Tibial artery (tissue), 4 donors: ENCODE results near the gene CAT.

Experiments used
- DNase-seq, 2 donors: peaks; one replicate each; pipeline ENCODE4 v3.0.0-alpha.2; 2019
- H3K27ac ChIP-seq, 2 donors: fragments of 200-600 bp; sonication (generic) in 1 of 2; 1 replicate in 1 of 2; 2 replicates in 1 of 2; pipeline ENCODE4 v1.5.1; 2018 to 2019; ENCODE audit warnings: mild to moderate bottlenecking in 1 of 2
- H3K27me3 ChIP-seq, 2 donors: fragments of 200-600 bp; sonication (generic) in 1 of 2; one replicate each; pipeline versions ENCODE4 v1.5.1 to v1.6.0; 2016 to 2019
- H3K36me3 ChIP-seq, 3 donors: fragments of 200-600 bp; sonication (generic) in 2 of 3; one replicate each; pipeline ENCODE4 v1.5.1; 2016 to 2019; ENCODE audit warnings: mild to moderate bottlenecking in 2 of 3
- H3K4me1 ChIP-seq, 4 donors: fragments of 200-600 bp; sonication (generic) in 2 of 4; 1 replicate in 3 of 4; 2 replicates in 1 of 4; pipeline ENCODE4 v1.5.1; 2016 to 2019
- H3K4me3 ChIP-seq, 2 donors: fragments of 200-600 bp; sonication (generic) in 1 of 2; 1 replicate in 1 of 2; 2 replicates in 1 of 2; pipeline ENCODE4 v1.5.1; 2018 to 2019; ENCODE audit warnings: mild to moderate bottlenecking in 2 of 2
- H3K9me3 ChIP-seq, 3 donors: fragments of 200-600 bp; sonication (generic) in 1 of 3; one replicate each; pipeline ENCODE4 v1.5.1; 2016 to 2019
- intact Hi-C: fragments of 100-400 bp; cut with DNase I; formaldehyde crosslinking; loops from one replicate; pipeline ENCODE4 v1.15.0; 2023; ENCODE audit warnings: low total_unique reads
- TF ChIP-seq, protein P1 (sequence below), 2 experiments: fragments of 200-600 bp in 1 of 2; fragments of 450-650 bp in 1 of 2; IDR thresholded peaks; one replicate each; pipeline ENCODE4 v1.5.1; 2017 to 2019; ENCODE audit warnings: antibody characterized with exemption in 2 of 2, mild to moderate bottlenecking in 1 of 2, moderate library complexity in 1 of 2

CAT gene

DNA sequence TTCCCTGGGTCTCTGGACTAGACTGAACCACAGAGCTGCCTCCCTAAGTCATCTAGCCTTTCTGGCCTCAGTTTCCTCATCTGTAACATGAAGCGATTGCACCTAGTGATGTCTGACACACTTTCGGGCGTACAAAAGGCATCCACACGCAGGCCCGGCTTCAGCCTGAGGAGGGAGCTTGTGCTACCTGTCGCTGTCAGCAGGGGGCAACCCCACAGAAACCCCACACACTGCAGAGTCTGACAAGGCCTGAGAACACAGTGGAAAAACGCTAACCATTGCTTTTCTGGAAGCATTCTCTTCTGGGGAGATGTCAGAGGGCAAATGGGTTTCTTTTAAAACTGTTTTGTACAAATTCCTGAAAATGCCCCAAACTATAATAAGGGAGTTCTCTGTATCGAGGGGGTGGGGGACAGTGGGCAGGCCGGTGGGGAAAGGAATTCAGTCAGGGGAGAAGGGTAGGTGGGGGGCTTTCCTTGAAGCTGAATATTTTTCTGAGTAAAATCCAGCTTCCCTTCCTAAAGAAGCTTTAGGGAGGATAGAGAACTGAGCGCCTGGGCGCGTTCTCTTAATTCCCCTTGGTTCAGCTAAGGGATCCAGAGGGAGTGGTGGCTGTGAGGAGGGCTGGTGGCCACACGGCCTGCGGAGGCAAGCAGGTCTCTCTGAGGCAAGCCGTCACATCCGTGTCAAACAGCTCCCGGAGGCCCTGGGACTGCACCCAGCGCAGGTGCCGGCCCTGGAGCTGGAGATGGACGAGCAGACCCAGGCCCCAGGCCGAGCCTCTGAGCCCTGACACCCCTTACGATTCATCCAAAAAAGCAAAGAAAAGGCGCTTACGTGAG is 74.3 kb downstream of the CAT start:
- peak in 1 of 2 donors; percentile 28 for DNase-seq
- Histone ChIP-seq H3K27me3 (no peaks in the 10 kb centered on the region), H3K9me3 (no peaks in the 10 kb centered on the region)

DNA sequence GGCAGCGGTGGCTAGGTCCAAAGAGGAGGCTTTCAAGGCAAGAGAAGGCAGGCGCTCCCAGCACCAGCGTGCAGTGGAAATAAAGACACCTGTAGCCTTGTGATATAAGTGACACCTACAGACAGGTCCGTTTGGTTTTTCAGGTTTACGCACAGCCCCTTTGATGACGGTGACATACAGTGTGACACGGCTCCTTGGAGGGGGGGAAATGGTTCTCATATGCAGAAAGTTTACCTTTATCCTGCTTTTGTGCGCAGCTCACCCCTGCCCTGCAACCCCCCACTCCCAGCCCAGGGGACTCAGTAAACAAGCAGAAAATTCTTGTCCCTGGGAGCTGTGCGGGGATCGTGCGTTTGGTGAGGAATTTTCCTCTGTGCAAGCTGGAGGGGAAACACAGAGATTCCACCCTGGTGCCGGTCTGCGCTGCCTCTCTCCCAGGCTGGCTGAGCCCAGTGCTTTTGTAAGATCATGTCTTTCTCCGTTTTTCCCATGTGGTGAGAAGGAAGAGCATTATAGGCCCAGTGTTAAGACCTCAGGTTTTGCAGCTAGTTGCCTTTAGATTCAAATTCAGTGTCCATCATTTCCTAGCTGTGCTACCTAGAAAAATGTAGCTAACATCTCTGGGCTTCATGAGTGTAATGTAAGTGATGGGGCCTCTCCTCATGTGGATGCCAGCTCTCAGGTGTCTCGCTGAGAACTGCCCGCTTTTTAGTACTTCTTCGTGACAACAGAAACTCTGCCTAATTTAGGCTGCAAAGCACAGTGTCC is 75.1 kb downstream of the CAT start, which contains the start of gene ELF5:
TSS of gene ELF5 (minus strand) at position 113 of the 768 bp plus-strand sequence. CDS start 8,045 bp downstream, outside the sequence.
- intact Hi-C loops, result no loop called here
- H3K4me1 ChIP-seq, result no peaks in the 10 kb centered on the region
- H3K9me3 ChIP-seq, result no peaks in the 10 kb centered on the region
- H3K27me3 ChIP-seq, result no peaks in the 10 kb centered on the region
- DNase-seq, result no peak
- H3K4me3 ChIP-seq, result no peak within 1 kb of the TSS
- TF ChIP-seq, protein P1, sequence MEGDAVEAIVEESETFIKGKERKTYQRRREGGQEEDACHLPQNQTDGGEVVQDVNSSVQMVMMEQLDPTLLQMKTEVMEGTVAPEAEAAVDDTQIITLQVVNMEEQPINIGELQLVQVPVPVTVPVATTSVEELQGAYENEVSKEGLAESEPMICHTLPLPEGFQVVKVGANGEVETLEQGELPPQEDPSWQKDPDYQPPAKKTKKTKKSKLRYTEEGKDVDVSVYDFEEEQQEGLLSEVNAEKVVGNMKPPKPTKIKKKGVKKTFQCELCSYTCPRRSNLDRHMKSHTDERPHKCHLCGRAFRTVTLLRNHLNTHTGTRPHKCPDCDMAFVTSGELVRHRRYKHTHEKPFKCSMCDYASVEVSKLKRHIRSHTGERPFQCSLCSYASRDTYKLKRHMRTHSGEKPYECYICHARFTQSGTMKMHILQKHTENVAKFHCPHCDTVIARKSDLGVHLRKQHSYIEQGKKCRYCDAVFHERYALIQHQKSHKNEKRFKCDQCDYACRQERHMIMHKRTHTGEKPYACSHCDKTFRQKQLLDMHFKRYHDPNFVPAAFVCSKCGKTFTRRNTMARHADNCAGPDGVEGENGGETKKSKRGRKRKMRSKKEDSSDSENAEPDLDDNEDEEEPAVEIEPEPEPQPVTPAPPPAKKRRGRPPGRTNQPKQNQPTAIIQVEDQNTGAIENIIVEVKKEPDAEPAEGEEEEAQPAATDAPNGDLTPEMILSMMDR (IDR thresholded peaks at IDR 0.05), result no peak
- no peak within 1 kb of the TSS for H3K27ac ChIP-seq
- no peaks in the 10 kb centered on the region for H3K36me3 ChIP-seq

More for the DNA sequence above, 74.3 kb downstream of the CAT start:
- Histone ChIP-seq H3K27ac (no peak overlapping the region), H3K4me1 (no peaks in the 10 kb centered on the region), H3K4me3 (no peak overlapping the region), H3K36me3 (no peaks in the 10 kb centered on the region)
- intact Hi-C loops, result no loop called here
- TF ChIP-seq, protein P1 (IDR thresholded peaks at IDR 0.05), result peak; percentile 38 to 55

DNA sequence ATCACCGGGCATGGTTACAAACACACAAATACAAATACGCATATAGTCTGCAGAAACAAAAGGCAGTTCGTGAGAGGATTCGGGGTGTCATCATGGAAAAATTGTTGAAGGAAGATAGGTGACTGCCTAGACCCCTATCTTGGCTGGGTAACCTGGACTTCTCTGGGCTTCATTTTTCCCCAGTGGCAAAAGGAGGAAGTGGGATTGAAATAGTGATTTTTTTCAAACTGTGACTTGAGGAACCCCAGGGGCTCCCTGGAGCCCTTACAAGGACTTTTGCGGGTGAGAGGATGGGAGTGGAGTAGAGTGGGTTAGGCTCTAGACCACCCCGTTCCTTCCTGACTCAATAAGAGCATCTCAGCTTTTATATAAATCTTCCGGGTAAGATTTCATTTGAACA is 75.9 kb downstream of the CAT start:
- Histone ChIP-seq H3K4me3 (no peak overlapping the region), H3K9me3 (no peaks in the 10 kb centered on the region), H3K27ac (no peak overlapping the region), H3K27me3 (no peaks in the 10 kb centered on the region), H3K4me1 (no peaks in the 10 kb centered on the region), H3K36me3 (no peaks in the 10 kb centered on the region)
- no peak for DNase-seq
- intact Hi-C loops, result no loop called here
- TF ChIP-seq, protein P1 (IDR thresholded peaks at IDR 0.05), result no peak

DNA sequence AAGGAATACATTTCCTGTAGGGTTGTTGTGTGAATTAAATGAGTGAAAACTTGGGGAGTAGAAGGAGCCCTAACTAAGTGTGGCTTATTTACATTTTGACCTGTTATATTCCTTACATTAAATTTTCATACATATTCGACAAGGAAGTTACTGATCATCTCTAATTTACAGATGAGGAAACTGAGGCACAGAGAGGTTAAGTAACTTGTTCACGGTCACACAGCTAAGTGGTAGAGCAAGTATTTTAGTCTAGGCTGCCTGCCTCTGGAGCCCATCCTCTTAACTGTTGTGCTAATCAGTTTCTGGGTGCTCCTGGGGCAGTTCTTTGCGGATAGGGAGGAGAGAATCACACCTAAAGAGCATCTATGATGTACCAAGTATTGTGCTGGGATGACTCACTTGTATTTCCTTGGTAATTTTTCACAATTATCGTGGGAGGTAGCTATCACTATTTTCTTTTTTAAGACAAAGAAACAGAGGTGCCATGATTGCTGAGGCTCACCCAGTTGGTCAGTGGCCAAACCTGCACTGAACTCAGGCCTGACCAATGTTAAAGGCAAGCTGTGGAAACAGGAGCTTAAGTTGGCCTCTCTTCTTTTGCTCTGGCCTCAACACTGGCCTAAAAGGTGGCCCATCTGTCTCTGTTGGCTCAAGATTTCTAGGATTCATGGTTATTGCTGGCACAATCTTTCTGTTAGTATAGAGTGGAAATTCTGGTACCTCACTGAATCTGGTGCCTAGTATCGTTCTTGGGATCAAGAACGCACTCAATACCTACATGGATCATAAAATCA is 77.7 kb downstream of the CAT start:
- Histone ChIP-seq H3K4me1 (no peaks in the 10 kb centered on the region), H3K27ac (no peak overlapping the region), H3K36me3 (no peaks in the 10 kb centered on the region), H3K4me3 (no peak overlapping the region), H3K27me3 (no peaks in the 10 kb centered on the region), H3K9me3 (no peaks in the 10 kb centered on the region)
- TF ChIP-seq, protein P1 (IDR thresholded peaks at IDR 0.05), result no peak
- intact Hi-C loops, result no loop called here
- no peak for DNase-seq

DNA sequence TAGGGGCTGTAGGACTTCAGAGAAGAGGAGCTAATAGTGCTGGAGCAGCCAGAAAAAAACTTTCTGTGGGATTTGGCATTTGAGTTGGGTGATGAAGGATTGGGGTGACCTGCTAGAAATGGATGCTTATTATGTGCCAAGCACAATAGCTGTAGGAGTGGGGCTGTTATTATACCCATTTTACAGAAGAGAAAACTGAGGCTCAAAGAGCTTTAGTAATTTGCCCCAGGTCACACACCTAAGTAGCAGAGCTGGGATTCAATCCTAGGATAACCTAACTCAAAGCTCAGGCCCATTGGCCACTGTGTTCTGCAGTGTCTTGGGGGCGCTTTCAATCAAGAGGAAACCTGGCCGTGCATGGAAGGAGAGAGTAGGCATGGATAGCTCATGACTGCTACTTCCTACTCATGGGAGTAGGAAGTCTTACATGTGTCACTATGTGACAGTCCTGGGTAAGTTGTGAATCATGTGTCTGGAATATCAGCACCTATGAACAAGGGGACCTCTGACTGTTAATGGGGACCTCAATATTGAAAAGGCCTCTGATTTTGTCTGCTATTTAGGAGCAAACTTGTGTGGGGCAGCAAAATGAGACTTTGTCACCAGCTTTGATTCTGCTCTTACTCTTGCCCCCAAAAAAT is 81.0 kb downstream of the CAT start:
- intact Hi-C loops, result no loop called here
- no peaks in the 10 kb centered on the region for H3K36me3 ChIP-seq
- DNase-seq, result no peak
- no peak overlapping the region for H3K4me3 ChIP-seq
- TF ChIP-seq, protein P1 (IDR thresholded peaks at IDR 0.05), result no peak
- no peak overlapping the region for H3K27ac ChIP-seq
- H3K27me3 ChIP-seq, result peaks cover 0 to 3% of the 10 kb centered on the region in 2 donors
- H3K9me3 ChIP-seq, result no peaks in the 10 kb centered on the region
- H3K4me1 ChIP-seq, result no peaks in the 10 kb centered on the region
